Left renal pelvis (tissue), 4 donors: ENCODE results near the gene FAM9A. TPM values are rescaled to one million over a fixed set of nuclear protein-coding genes. Genes with fewer than 3 reads are reported as not detected.
"Not testable (repeated sequence)": the region's sequence is repeated elsewhere in the genome, so short reads cannot be mapped to it uniquely, and the experiment has no call there.

ENCODE experiments used
- DNase-seq, 4 donors: peaks; one replicate each; pipeline ENCODE4 v3.0.0-alpha.2; 2013; ENCODE audit warnings: low read depth in 4 of 4, low spot score in 3 of 4
- polyA plus RNA-seq, 4 donors: library from polyadenylated mRNA; unstranded; fragments of 120-200 nt; gene quantifications; one replicate each; pipeline ENCODE4 v1.2.1, GENCODE V29; 2013; ENCODE audit not compliant: insufficient read length in 4 of 4

Gene FAM9A
- polyA plus RNA-seq, 4 donors: not detected

- DNase-seq: no peak
Measured at GRCh38 chrX:8805974-8806373, 4.8 kb upstream of the FAM9A start.

- DNase-seq: no peak
Measured at GRCh38 chrX:8805046-8805445, 3.9 kb upstream of the FAM9A start.

- no peak for DNase-seq
Measured at GRCh38 chrX:8803326-8803725, 2.1 kb upstream of the FAM9A start.

- not testable (repeated sequence) for DNase-seq
Measured at GRCh38 chrX:8800351-8800750, 832 bp downstream of the FAM9A start.

- not testable (repeated sequence) for DNase-seq
Measured at GRCh38 chrX:8799281-8799680, 1.9 kb downstream of the FAM9A start.

- not testable (repeated sequence) for DNase-seq
Measured at GRCh38 chrX:8798702-8799101, 2.5 kb downstream of the FAM9A start.

- DNase-seq: not testable (repeated sequence)
Measured at GRCh38 chrX:8787119-8787518, 14.1 kb downstream of the FAM9A start.

GRCh38 chrX:8784162-8784561 lies 17.0 kb downstream of the FAM9A start:
- no peak for DNase-seq

GRCh38 chrX:8783714-8784098 lies 17.5 kb downstream of the FAM9A start:
- DNase-seq: no peak

- peak in 1 of 4 donors; percentile 1 for DNase-seq
Measured at GRCh38 chrX:8783097-8783713, 18.0 kb downstream of the FAM9A start.

GRCh38 chrX:8782595-8782994 lies 18.6 kb downstream of the FAM9A start:
- no peak for DNase-seq

- not testable (repeated sequence) for DNase-seq
Measured at GRCh38 chrX:8781921-8782320, 19.3 kb downstream of the FAM9A start.

- DNase-seq: no peak
Measured at GRCh38 chrX:8773117-8773516, 28.1 kb downstream of the FAM9A start.

GRCh38 chrX:8760021-8760420 lies 41.2 kb downstream of the FAM9A start:
- no peak for DNase-seq

- not testable (repeated sequence) for DNase-seq
Measured at GRCh38 chrX:8758706-8759105, 42.5 kb downstream of the FAM9A start.

GRCh38 chrX:8757609-8758389 lies 43.4 kb downstream of the FAM9A start:
- not testable (repeated sequence) for DNase-seq

GRCh38 chrX:8755813-8756212 lies 45.4 kb downstream of the FAM9A start:
- no peak for DNase-seq

GRCh38 chrX:8755116-8755515 lies 46.1 kb downstream of the FAM9A start:
- no peak for DNase-seq

- no peak for DNase-seq
Measured at GRCh38 chrX:8749697-8750096, 51.5 kb downstream of the FAM9A start.

- no peak for DNase-seq
Measured at GRCh38 chrX:8748855-8749254, 52.3 kb downstream of the FAM9A start.

- no peak for DNase-seq
Measured at GRCh38 chrX:8743126-8743732, 58.0 kb downstream of the FAM9A start.

GRCh38 chrX:8741981-8742380 lies 59.2 kb downstream of the FAM9A start:
- DNase-seq: no peak
